ENCODE measurements around the gene KRTAP5-2.

Gene KRTAP5-2

DNA sequence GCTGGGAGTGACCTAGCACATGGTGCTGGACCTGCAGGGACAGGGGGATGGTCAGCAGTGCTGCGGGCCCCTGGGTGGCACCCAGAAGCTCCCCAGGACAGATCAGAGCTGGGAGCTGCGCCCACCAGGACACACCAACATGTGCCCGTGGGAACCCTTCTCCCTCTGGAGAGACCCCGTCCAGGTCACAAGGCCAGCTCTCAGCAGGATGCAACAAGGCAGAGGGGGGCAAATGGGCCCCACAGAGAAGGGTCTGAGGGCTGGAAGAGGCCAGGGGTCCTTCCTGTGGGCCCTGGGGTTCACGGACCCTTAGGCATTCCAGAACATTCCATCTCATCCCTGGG lies 32.2 kb downstream of the KRTAP5-2 start:
- DNase-seq: no peak

DNA sequence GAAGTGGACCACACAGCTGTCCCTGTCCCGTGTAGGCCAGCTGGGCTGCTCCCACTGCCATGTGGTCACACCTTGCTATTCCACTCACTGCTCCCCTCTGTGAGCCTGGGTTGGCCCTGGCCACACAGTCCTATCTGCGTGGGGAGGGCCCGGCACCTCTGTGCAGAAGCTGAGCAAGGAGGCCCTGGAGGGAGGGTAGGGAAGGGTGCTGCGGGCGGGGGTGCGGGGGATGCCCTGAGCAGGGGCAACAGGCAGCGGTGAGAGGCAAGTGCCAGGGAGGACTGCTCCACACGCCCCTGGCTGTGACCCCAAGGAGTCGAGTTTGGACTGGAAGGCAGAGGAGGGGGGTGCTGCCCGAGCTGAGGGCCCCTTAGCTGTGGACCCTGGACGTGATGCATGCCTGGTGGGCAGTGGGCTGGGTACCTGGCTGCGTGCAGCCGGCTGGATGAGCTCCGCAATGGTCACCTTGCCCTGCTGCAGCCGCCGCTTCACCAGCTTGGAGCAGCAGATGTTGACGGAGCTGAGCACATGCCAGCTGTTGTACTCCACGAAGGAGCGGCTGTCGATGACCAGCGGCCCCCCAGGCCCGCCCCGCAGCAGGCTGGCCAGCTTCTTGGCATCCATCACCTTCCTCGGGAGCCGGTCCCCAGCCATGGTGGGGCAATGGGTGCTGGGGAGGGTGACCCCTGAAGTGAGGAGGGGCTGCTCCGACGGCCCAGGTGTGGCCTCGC lies 32.8 kb downstream of the KRTAP5-2 start:
- DNase-seq: no peak

DNA sequence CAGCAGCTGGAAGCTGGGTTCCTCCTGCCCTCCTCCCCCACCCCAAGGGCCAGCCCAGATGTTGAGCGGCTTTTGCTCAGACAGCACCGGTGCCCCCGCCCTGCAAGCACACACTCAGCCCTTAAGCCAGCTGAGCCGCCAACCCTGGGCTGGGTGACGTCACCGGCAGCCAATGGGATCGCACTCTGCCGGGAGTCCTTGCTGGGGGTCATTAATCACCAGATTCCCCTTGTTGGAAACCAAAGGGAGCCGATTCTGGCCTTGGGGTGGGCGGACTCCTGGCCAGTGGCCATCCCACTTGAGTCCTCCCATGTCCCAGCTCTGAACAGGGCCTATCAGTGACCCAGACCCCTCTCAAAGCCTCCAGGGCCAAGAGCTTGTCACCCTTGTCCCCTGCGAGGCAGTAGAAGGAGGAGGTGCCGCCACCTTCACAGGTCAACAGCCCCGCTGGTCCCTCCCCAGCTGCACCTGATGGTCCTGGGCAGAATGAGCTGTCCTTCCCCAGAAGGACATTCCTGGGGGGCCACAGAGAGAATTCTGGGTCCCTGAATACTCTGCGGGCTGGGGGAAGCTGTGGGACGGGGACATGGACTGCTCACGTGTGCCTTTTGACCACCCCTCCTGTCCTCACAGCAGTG lies 33.4 kb downstream of the KRTAP5-2 start:
- peak; percentile 47 for DNase-seq

DNA sequence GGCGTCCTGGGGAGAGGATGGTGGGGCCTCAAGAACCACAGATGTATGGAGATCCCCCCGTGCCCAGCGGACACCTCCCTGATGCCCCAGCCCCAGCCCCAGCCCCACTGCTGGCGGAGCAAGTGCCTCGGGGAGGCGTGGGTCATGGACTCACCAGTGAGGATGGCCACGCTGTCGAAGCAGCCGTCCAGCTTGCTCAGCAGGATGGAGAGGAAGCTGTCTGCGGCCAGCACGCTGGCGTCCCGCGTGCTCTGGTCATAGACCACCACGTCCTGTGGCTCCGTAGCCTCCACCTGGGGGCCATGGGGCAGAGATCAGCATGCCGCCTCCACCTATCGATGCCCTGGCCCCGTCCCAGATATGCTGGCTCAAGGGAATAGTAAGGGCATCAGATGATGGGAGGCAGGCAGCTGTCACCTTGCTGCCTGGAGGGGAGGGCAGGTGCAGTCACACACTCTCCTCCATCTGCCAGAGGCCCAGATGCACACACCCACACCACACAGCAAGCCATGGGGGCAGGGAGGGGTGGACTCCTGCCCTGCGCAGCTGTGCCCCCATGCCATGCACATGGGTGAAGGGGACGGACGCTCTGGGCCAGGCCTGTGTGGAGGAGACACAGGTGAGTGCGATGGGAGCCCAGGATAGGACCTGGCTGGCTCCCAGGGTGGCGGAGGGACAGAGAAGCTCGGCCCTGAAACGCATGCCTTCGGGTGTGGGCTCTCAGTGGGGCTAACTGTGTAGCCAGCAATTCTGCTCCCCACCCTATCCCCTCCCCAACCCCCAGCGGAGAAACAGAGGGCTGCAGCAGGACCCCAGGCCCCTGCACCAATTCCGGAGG lies 34.2 kb downstream of the KRTAP5-2 start:
- DNase-seq: no peak

DNA sequence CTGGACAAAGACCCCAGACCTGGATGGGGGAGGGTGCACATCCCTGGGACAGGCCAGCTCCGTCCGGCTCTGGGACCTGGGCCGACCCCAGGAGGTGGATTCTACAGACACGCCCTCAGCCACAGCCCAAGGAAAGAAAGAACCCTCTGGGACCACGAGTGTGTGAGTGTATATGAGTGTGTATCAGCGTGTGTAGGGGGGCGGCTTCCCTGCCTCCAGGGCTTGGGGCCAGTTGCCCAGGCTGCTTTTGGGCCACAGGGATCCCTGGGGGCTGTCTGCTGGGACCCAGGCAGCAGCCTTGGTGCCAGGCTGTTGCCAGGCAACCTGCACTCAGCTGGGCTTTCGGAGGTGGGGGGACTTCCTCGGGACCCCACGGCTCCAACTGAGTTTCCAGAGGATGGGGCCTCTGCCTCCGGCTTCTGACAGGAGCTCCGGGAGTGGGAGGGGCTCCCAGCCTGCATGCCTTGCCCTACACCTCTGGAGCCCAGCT lies 34.9 kb downstream of the KRTAP5-2 start:
- no peak for DNase-seq

DNA sequence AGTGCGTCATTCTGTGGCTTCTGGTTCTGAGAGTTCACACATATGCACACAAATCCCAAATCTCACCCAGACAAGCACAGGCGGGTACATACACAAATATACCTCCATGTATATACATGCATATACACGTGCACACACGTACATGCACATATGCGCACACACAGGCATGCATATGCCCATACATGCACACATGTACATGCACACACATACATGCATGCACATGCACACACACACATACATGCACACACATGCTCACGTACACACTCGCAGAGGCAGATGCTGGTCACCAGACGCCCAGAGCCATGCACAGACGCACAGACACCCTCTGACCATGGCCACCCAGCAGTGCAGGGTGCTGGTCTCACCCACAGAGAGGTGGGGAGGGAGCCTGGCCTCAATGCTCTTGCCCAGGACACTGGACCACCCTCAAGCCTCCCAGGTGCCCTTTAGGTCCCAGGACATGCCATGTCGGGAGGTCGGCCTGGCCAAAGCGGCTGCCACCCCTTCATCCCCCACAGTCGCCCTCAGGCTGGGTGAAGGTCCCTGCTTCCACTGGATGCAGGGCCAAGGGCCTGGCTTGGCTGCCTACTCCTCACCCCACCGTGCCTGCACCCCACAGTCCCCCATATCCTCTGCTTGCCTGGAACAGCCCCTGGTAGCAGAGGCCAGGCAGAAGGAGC lies 35.5 kb downstream of the KRTAP5-2 start:
- DNase-seq: no peak

DNA sequence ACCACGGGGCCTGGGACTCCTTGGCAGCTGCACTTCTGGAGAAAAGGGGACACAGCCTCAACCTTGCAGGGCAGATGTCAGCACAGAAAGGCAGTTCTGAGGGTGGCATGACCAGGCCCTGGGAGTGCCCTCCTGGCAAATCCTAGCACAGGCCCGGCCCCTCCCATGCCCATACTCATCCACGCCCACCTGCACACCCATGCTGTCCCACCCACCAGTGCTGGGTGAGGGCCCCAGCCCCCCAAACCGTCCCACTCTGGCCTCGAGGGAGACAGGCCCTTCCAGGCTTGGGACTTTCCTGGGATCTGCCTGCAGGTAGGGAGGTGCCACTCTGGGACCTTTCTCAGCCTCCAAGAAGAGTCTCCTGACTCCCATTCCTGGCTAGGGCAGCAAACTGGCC lies 36.1 kb downstream of the KRTAP5-2 start:
- no peak for DNase-seq

DNA sequence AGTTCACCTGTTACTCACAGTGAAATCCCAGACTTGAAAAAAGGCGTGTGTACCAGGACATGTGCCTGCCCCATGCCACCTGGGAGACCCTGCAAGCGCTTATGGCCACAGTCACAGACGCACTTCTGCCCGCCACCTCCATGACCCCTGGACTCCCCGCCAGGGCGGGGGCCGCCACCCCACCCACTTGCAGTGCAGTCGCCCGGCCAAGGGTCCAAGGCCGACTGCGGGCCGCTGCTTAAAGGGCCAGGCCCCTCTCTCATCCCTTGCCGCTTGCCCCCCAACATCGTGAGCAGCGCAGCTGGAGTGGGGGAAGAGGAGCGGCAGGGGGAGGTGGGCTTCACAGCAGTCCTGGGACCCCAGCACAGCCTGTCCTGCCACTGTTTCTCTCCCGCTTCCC lies 36.8 kb downstream of the KRTAP5-2 start:
- no peak for DNase-seq

DNA sequence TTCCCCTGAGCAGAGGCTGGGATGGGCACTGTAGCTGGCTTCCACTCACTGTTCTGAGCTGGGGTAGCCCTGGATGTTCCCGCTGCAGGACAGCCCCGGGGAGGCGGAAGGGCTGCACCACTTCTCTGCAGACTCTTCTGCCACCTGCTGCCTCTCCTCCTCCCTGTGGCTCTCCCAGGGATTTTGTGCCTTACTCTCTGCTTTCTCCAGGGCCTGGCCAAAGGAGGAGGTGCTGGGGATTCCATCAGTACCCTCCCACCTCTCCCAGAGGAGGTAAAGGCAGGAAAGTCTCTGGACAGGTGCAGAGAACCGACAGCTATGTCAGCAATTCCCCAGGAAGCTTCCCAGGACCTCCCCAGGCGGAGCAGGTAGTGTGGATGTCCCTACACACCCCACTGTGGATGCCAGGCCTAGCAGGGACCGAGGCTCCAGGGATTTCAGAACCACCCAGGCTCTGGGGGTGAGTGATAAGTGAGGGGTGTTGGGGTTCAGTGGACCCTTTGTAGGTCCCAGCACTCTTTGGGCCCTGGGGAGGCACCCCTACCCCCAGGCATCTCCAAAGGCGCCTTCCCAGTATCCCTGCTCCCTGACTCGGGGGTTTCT lies 37.3 kb downstream of the KRTAP5-2 start:
- DNase-seq: no peak

DNA sequence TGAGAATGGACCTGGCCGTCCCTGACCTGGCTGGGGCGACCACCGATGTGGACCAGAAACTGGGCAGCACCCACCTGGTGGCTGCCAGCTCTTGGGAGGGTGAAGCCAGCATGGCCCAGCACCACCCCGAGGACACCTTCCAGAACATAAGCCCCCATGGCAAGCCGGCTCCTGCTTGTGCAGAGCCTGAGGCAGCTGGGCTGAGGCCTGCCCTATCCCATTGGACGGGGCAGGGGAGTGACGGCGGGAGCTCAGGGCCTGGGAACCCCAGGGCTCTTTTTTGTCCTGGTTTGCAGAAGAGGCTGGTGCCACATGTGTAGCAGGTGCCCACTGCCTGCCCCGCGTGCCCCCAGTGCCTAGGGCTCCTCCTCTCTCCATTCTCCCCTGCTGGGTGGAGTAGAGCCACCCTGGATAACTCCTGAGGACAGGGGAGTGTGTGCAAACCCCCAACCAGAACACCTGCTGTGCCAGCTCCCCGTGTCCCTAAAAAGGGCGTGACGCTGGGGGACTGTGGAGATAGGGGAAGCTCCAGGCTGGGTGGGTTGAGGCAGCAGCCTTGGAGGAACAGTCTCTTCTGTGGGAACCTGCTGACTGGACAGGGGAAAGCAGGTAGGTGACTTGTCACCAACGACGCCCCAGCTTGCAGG lies 38.0 kb downstream of the KRTAP5-2 start:
- DNase-seq: no peak

DNA sequence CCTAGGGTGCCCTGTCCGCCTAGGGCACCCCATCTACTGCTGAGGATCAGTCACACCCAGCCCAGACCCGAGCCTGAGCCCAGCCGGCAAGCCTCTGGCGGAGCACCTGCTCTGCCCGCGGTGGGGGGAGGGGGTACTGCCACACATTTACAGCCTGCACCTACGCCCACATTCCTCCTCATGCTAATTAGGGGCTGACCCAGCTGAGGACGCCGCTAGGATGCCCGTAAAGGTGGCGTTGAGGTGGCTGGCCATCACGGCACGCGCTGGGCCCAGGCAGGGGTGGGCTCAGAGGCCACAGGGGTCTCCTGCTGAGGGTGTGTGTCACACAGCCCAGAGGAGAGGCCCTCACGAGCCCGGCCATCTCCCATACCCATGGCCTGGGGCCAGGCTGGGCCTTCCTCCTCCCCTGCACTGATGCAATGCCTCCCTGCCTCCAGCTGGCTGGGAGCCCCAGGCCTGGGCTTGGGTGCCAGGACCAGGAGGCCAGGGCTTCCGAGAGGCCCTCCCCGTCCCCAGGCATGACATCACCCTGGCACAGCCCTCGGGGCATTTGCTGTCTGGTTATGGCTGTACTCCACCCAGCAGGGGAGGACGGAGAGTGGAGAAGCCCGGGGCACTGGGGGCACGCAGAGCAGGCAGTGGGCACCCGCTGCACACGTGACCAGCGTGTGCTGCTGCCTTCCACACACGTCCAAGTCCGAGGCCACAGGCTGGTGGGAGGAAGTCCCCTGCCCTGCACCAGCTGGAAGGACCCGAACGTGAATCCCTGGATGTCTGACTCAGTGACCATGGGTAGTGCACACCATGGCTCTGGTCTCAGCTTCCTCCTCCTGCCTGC lies 38.8 kb downstream of the KRTAP5-2 start:
- no peak for DNase-seq

DNA sequence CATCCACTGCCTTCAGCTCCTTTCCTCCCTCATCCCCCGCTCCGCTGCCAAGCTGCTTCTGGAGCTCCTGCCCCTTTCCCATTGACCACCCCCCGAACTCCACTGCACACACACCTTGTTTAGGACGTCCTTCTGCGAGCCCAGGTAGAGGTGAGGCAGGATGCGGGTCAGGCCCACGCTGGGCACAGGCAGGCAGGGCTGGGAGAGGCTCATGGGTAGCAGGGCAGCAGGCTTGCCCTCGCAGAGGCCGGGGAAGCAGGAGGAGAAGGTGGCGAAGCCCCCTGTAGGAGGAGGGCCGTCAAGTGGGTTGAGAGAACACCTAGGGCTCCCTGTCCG lies 39.4 kb downstream of the KRTAP5-2 start:
- DNase-seq: no peak

DNA sequence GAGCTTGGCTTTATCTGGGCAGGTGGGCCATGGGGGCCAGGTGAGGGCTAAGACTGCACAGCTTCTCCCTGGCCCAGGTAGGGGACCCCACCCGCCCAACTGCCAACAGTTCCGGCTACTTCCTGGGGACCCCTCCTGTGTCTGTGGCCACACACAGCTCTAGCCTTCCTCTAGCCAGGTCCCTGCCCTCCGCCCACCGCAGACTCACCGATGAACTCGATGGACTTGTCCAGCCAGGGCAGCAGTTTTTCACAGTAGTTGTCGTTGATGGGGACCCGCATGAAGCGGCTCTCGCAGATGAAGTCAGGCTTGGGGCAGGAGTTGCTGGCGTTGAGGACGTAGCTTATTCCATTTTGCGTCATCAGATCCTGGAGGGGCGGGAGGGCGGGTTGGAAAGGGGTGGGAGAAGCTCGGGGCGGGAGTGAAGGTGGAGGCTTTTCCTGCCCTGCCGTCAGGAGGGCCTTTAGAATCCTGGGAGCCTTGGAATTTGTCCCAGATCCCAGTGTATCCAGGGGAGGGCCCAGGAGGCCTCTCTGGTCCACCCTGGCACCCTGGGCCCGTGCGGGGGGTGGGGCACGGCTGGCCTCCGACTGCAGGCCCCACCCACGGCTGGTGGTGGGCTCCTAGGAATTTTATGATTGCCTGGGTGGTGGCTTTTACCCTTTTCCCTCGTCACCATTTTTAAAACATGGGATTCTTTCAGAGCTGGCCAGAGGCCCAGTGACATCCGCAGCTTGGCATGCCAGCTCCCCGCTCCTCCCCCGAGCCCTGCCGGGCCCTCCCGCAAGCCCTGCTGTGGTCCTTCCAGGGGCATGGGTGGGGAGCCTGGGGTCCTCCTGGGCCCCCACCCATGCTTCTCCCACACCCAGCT lies 40.0 kb downstream of the KRTAP5-2 start:
- DNase-seq: no peak

DNA sequence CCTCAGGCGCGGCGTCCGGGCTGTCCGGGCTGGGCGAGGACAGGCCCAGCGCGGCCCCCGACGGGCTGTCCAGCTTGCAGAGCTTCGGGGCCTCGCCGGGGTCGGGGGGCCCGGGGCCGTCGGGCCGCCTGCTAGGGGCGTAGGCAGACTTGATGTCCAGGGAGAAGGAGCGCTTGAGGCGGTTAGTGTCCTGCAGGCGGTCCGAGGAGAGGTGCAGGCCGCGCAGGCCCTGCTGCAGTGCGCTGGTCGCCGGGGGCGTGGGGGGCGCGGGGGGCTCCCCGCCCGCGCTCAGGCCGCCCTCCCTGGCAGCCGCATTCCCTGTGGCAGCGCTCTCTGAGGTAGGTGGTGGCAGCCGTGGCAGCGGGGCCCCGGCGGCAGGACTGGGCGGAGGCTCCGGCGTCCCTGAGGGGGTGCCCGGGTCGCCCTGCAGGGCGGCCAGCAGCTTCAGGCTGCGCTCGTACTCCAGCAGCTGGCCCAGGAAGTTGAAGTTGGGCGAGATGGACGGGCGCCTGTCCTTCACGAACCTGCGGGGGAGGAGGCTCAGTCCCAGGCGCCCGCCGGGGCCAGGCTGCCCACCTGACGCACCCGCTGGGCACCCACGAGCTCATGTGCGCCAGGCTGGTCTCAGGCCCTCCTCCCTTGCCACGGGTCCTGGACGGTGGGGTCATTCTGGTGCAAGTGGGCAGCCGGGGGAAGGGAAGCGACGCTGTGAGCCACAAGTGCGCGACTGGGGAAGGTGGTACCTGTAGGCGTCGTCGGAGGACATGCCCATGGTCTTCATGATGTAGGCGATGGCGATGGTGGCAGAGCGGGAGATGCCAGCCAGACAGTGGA lies 40.8 kb downstream of the KRTAP5-2 start:
- no peak for DNase-seq

DNA sequence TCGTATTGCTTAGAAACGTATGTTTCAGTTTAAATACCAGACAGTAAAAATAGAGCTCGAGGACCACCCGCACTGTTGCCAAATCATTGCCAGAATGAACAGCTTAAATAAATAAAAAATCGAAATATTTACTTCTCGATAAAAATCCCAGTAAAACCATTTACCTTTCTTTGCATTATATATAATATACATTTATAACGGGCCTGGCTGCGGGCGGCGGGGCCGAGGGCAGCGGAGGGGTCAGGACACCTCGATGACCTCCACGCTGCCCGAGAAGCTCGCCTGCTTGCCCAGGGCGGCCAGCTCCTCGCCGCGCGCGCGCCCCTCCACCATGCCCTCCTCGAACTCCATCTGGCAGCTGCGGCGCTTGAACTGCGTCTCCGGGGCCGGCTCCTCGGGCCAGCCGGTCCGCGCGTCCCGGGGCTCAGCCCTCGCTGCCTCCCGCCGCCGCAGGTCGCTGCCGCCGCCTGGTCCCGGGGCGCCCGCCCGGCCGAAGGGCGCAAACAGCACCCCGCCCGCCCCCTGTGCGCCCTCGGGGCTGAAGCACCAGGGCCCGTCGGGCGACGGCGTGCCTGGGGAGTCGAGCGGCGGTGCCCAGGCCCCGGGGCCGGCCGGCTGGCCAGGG lies 41.7 kb downstream of the KRTAP5-2 start:
- no peak for DNase-seq

DNA sequence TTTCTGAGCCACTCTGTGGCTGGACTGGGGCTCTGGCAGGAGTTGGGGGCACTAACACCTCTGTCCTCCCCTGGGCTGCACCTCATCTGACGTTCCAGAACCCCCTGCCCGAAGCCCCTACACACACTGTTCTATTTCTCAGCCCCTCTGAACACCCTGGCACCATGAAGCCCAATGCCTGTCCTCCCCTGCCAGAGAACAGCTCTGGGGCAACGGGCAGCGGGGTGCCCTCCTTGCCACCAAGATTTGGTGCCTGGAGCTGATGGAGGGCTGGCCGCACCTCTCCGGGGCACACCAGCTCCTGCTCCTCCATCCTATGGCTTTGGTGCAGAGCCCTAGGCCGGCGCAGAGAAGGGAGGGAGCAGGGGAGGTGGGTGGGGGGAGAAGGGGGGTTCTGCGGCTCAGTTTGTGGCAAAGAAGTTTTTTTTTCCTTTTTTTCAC lies 42.4 kb downstream of the KRTAP5-2 start:
- DNase-seq: no peak

DNA sequence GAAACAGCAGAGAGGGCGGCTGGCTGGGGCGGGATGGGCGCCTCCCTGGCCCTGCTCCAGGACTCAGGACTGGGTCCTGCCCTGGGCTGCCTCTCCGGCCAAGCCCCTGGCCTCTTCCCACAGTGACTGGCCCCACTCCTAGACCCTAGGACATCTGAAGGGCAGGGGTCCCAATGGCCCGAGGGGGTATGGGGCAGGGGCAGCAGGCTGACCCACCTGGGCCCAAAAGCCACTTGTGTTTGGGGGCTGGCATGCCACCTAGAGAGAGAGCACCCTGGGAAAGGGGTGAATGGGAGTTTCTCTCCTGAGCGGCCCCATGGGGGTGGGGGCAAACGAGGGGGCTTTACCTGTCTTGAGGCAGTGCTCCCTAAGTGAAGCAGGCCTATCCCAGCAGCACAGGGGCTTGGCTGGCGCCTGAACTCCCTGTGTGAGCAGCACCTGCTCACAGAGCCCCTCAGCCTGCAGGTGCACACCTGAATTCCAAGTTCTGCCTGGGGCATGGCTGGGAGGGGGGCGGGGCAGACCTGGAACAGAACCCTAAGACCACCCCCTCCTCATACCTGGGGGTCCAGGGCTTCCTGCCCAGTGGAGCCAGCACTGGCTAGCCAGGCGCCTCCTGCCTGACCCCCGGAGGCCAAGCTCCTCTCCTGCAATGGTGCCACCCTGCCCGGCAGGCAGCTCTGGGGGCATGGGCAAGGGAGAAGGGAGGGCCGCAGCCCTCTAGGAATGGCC lies 42.9 kb downstream of the KRTAP5-2 start:
- DNase-seq: no peak

Data from hematopoietic multipotent progenitor cell treated with erythropoietin and hydrocortisone succinate and interleukin-3 and kit ligand, for 6 days (in vitro differentiated cells).